A549 (cell line): ENCODE results near the gene CLDND1.

Experiments used
- BHLHE40 ChIP-seq: IDR thresholded peaks from 2 replicates; pipeline ENCODE4 v1.6.1; 2012; ENCODE audit warnings: low read depth, low read length, inconsistent platforms
- CTCF ChIP-seq: fragments of >200 bp; sonication (Bioruptor Twin); formaldehyde crosslinking; IDR thresholded peaks from 3 replicates; pipeline ENCODE4 v1.5.1; 2016
- EP300 ChIP-seq, 2 experiments: fragments of >200 bp; sonication (Bioruptor Twin); formaldehyde crosslinking; IDR thresholded peaks; 2 replicates in 1 of 2; 3 replicates in 1 of 2; pipeline ENCODE4 v1.6.1; 2016 to 2017
- FOSL2 ChIP-seq, 2 experiments: fragments of 450-650 bp in 1 of 2; fragments of >200 bp in 1 of 2; sonication (Bioruptor Twin) in 1 of 2; formaldehyde crosslinking; IDR thresholded peaks; 2 replicates each; pipeline versions ENCODE4 v1.5.0 to v1.6.1; 2016 to 2020; ENCODE audit warnings: mild to moderate bottlenecking in 1 of 2, moderate library complexity in 1 of 2
- HDAC2 ChIP-seq: fragments of 200-600 bp; sonication (generic); IDR thresholded peaks from 2 replicates; pipeline ENCODE4 v1.6.1; 2016
- HMGXB4 ChIP-seq: fragments of 250-450 bp; sonication (Bioruptor Pico); IDR thresholded peaks from 2 replicates; pipeline ENCODE4 v1.5.0; 2021; ENCODE audit warnings: mild to moderate bottlenecking, moderate library complexity, borderline replicate concordance
- HOXA7 ChIP-seq: fragments of 250-450 bp; sonication (Bioruptor Pico); IDR thresholded peaks from 2 replicates; pipeline ENCODE4 v1.5.0; 2020; ENCODE audit warnings: mild to moderate bottlenecking, moderate library complexity
- KDM1A ChIP-seq: fragments of 200-600 bp; sonication (generic); IDR thresholded peaks from 2 replicates; pipeline ENCODE4 v1.6.1; 2016; ENCODE audit warnings: low read depth, mild to moderate bottlenecking
- NFE2L2 ChIP-seq: fragments of 150-350 bp; conservative IDR thresholded peaks from 2 replicates; pipeline ENCODE4 v1.6.1; 2014; ENCODE audit warnings: low read length
- POLR2A ChIP-seq: IDR thresholded peaks from 2 replicates; pipeline ENCODE4 v1.6.1; 2012; ENCODE audit warnings: mild to moderate bottlenecking, low read length
- REST ChIP-seq: fragments of 200-600 bp; sonication (generic); IDR thresholded peaks from 2 replicates; pipeline ENCODE4 v1.6.1; 2016; ENCODE audit warnings: antibody characterized with exemption, mild to moderate bottlenecking, moderate library complexity
- RNF2 ChIP-seq: fragments of 200-600 bp; sonication (generic); IDR thresholded peaks from 2 replicates; pipeline ENCODE4 v1.6.1; 2016; ENCODE audit warnings: low read depth, mild to moderate bottlenecking, antibody characterized with exemption, moderate library complexity, borderline replicate concordance
- SMC3 ChIP-seq: fragments of >200 bp; sonication (Bioruptor Twin); formaldehyde crosslinking; IDR thresholded peaks from 3 replicates; pipeline ENCODE4 v1.6.1; 2018; ENCODE audit warnings: inconsistent platforms
- TP53 ChIP-seq: fragments of 250-450 bp; sonication (Bioruptor Pico); IDR thresholded peaks from 2 replicates; pipeline ENCODE4 v1.5.0; 2021; ENCODE audit warnings: mild to moderate bottlenecking, moderate library complexity

- TF ChIP-seq KDM1A (no peak), HMGXB4 (CRISPR knock-in tag) (no peak), POLR2A (no peak), HOXA7 (CRISPR knock-in tag) (no peak), REST (no peak), SMC3 (no peak), CTCF (no peak), HDAC2 (no peak), NFE2L2 (no peak), EP300 (IDR thresholded peaks at IDR 0.05) (no peak), BHLHE40 (no peak), RNF2 (no peak), FOSL2 (IDR thresholded peaks at IDR 0.05) (no peak), FOSL2 (CRISPR knock-in tag; IDR thresholded peaks at IDR 0.05) (no peak), TP53 (CRISPR knock-in tag) (no peak)
Measured at GRCh38 chr3:98553753-98554152, 31.1 kb upstream of the CLDND1 start.
